Measurements from ENCODE around the gene CTBP1. TPM values are rescaled to one million over a fixed set of nuclear protein-coding genes. Genes with fewer than 3 reads are reported as not detected.
A peak's percentile ranks its signal among the peaks of the same experiment; 100 is the strongest.
"Not testable (repeated sequence)": the region's sequence is repeated elsewhere in the genome, so short reads cannot be mapped to it uniquely, and the experiment has no call there.

The CTBP1 gene
- polyA plus RNA-seq, 4 donors, result 88.6 to 144 (median 132) TPM

DNA sequence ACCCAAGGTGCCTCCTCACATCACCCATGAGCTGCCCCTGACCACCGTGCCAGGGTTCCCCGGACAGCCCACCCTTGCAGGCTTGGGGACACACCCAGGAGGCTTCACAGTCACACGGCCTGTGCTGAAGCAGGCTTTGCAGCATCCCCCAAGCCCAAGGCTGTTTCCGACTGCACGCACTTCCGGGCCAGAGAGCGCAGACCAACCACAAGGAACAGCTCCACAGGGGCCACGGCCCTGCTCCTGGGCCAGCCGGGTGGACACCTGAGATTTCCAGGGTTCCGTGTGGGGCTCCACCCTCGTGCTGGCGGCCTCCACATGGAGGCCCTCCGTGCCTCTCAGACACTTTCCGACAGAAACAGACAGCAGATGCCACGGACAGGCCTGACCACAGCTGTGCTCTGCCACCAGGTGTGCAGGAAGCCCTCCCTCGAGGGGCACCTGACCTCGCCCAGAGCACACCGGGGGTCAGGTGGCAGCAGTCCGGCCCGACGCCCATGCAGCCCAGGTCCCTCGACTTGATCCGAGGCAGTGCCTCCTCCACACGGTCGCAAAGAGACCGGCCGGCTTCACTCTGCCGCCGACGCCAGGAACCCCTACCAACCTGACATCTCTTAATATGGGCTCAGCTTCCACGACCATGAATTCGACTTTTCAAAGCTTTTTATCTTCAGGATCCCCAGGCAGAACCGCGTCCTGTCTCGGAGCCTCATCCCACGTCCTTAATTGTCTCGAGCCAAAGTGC lies 8.0 kb downstream of the CTBP1 start:
- no peaks in the 10 kb centered on the region for H3K27me3 ChIP-seq (ENCODE audit: control insufficient read depth in 3 of 3, insufficient read depth in 3 of 3, low read length in 3 of 3)
- peaks cover 6 to 88% (median 13%) of the 10 kb centered on the region in 3 donors for H3K36me3 ChIP-seq (ENCODE audit: control insufficient read depth in 3 of 3, insufficient read depth in 2 of 3, low read depth in 1 of 3, low read length in 3 of 3)
- H3K4me1 ChIP-seq (ENCODE audit: control insufficient read depth in 3 of 3, insufficient read depth in 2 of 3, low read depth in 1 of 3, low read length in 2 of 3), result peaks cover 11 to 31% (median 16%) of the 10 kb centered on the region in 3 donors
- no peak for FAIRE-seq
- no peaks in the 10 kb centered on the region for H3K9me3 ChIP-seq (ENCODE audit: control insufficient read depth in 2 of 2, insufficient read depth in 1 of 2, low read depth in 1 of 2, low read length in 1 of 2)
- DNase-seq, result no peak
- peak overlapping the region in 1 of 3 donors; percentile 51 for H3K27ac ChIP-seq (ENCODE audit: low read depth in 1 of 3, low read length in 2 of 3)
- H3K4me3 ChIP-seq (ENCODE audit: low read depth in 1 of 3, low read length in 3 of 3), result no peak overlapping the region
- WGBS, 3 donors, result 68 to 83% (median 74%) methylated on average over 37 of the region's 37 CpGs

DNA sequence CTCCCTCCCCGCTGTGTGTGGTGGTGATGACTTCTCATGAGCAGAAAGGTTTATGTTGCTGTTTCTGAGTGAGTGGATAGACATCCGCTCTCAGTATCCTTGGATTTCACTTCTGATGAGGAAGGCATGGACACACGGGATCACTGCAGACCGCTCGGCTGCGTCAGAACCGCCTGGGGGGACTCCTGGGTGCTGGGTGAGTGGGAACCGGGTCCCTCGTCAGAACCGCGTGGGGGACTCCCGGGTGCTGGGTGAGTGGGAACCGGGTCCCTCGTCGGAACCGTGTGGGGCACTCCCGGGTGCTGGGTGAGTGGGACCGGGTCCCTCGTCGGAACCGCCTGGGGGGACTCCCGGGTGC lies 9.0 kb downstream of the CTBP1 start:
- Histone ChIP-seq H3K27ac (ENCODE audit: low read depth in 1 of 3, low read length in 2 of 3) (no peak overlapping the region), H3K9me3 (ENCODE audit: control insufficient read depth in 2 of 2, insufficient read depth in 1 of 2, low read depth in 1 of 2, low read length in 1 of 2) (no peaks in the 10 kb centered on the region), H3K4me1 (ENCODE audit: control insufficient read depth in 3 of 3, insufficient read depth in 2 of 3, low read depth in 1 of 3, low read length in 2 of 3) (peaks cover 10 to 27% (median 16%) of the 10 kb centered on the region in 3 donors), H3K27me3 (ENCODE audit: control insufficient read depth in 3 of 3, insufficient read depth in 3 of 3, low read length in 3 of 3) (no peaks in the 10 kb centered on the region), H3K4me3 (ENCODE audit: low read depth in 1 of 3, low read length in 3 of 3) (no peak overlapping the region), H3K36me3 (ENCODE audit: control insufficient read depth in 3 of 3, insufficient read depth in 2 of 3, low read depth in 1 of 3, low read length in 3 of 3) (peaks cover 9 to 91% (median 13%) of the 10 kb centered on the region in 3 donors)
- WGBS, 3 donors, result 92 to 96% (median 93%) methylated on average over 22 of the region's 22 CpGs
- no peak for FAIRE-seq
- DNase-seq, result no peak

DNA sequence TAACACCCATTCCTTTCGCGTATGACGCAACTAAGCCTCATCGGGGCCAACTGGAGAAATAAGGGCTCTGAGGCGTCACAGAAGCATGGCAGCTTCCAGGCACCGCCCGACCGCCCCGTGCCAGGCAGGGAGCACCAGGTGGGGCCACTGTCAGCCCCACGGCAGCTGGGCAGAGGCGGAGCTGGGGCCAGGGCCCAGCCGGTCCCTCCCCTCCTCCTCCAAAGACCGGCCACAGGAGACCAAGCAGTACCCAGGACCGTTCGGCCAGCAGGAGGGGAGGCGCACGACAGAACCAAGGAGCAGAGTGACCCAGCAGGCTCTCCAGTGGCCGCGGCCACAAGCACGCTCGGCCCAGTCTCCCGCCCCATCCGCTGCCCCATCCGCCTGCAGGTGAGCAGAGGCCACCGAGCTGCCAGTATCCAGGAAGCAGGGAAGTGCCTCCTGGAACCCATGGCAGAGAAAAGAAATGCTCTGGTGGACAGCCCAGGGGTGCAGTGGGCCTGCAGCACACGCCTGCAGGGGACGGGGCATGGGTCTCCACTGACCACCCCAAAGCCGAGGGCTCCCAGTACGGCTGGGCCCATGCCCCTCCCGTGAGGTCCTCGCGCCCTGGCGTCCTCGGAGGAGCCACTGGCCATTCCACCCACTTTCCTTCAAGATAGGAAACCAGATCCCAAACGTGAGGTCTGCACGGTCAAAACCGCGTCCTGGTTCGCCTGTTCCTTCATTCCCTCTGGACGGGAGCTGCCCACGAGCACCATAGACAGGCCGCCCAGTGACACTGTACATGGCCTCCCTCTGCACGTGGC lies 9.6 kb downstream of the CTBP1 start:
- Histone ChIP-seq H3K36me3 (ENCODE audit: control insufficient read depth in 3 of 3, insufficient read depth in 2 of 3, low read depth in 1 of 3, low read length in 3 of 3) (peaks cover 13 to 91% (median 13%) of the 10 kb centered on the region in 3 donors), H3K27ac (ENCODE audit: low read depth in 1 of 3, low read length in 2 of 3) (no peak overlapping the region), H3K9me3 (ENCODE audit: control insufficient read depth in 2 of 2, insufficient read depth in 1 of 2, low read depth in 1 of 2, low read length in 1 of 2) (no peaks in the 10 kb centered on the region), H3K27me3 (ENCODE audit: control insufficient read depth in 3 of 3, insufficient read depth in 3 of 3, low read length in 3 of 3) (no peaks in the 10 kb centered on the region), H3K4me3 (ENCODE audit: low read depth in 1 of 3, low read length in 3 of 3) (no peak overlapping the region), H3K4me1 (ENCODE audit: control insufficient read depth in 3 of 3, insufficient read depth in 2 of 3, low read depth in 1 of 3, low read length in 2 of 3) (peaks cover 10 to 27% (median 16%) of the 10 kb centered on the region in 3 donors)
- 86 to 87% (median 87%) methylated on average over 37 to 43 of the region's 43 CpGs for WGBS, 3 donors
- FAIRE-seq (no peak), DNase-seq (no peak)

DNA sequence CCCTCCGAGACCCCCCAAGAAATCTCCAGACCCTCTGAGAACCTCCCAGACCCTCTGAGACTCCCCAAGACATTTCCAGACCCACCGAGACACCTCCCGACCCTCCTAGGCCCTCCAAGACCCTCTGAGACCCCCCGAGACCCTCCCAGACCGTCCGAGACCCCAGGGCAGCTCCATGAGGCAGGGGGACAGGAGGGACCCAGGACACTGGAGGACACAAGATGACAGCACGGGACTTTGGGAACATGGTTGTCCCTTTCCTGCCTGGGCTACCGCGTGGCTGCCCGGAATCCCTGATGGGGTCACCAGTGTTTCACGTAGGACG lies 10.3 kb downstream of the CTBP1 start:
- no peak for DNase-seq
- WGBS, 3 donors, result 94 to 95% (median 95%) methylated on average over 12 of the region's 12 CpGs
- no peak for FAIRE-seq
- Histone ChIP-seq H3K27me3 (ENCODE audit: control insufficient read depth in 3 of 3, insufficient read depth in 3 of 3, low read length in 3 of 3) (no peaks in the 10 kb centered on the region), H3K4me1 (ENCODE audit: control insufficient read depth in 3 of 3, insufficient read depth in 2 of 3, low read depth in 1 of 3, low read length in 2 of 3) (peaks cover 10 to 24% (median 14%) of the 10 kb centered on the region in 3 donors), H3K4me3 (ENCODE audit: low read depth in 1 of 3, low read length in 3 of 3) (no peak overlapping the region), H3K9me3 (ENCODE audit: control insufficient read depth in 2 of 2, insufficient read depth in 1 of 2, low read depth in 1 of 2, low read length in 1 of 2) (no peaks in the 10 kb centered on the region), H3K27ac (ENCODE audit: low read depth in 1 of 3, low read length in 2 of 3) (no peak overlapping the region), H3K36me3 (ENCODE audit: control insufficient read depth in 3 of 3, insufficient read depth in 2 of 3, low read depth in 1 of 3, low read length in 3 of 3) (peaks cover 13 to 93% (median 13%) of the 10 kb centered on the region in 3 donors)

DNA sequence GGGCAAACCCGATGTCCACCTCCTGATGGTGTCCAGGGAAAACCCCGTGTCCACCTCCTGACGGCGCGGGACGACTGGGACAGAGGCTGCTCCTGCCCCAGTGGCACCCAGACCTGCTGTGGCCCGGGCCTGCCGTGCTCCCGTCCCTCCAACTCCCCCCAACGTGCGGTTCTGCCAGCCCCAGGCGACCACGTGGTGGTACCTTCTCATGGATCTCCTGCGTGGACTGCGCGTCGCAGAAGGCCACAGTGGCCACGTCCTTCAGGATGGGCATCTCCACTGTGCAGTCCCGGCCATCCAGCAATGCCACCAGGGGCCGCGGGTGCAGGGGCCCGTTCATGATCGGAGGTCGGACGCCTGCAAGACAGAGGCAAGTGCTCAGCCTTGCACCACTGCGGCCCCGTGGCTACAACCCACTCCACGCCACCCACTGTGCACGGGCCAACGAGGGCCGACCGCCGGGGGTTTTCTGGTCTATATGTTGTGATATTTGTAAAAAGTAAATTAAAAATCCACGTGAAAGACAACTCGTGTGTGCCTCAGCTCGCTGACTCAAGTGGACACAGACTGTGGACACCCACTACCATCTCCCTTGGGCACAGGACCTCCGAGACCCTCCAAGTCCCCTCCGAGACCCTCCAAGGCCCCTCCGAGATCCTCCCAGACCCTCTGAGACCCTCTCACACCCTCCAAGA lies 10.8 kb downstream of the CTBP1 start:
- no peak for DNase-seq
- FAIRE-seq, result no peak
- WGBS, 3 donors, result 94 to 96% (median 95%) methylated on average over 37 to 39 of the region's 39 CpGs
- Histone ChIP-seq H3K9me3 (ENCODE audit: control insufficient read depth in 2 of 2, insufficient read depth in 1 of 2, low read depth in 1 of 2, low read length in 1 of 2) (no peaks in the 10 kb centered on the region), H3K27me3 (ENCODE audit: control insufficient read depth in 3 of 3, insufficient read depth in 3 of 3, low read length in 3 of 3) (no peaks in the 10 kb centered on the region), H3K27ac (ENCODE audit: low read depth in 1 of 3, low read length in 2 of 3) (no peak overlapping the region), H3K4me3 (ENCODE audit: low read depth in 1 of 3, low read length in 3 of 3) (no peak overlapping the region), H3K4me1 (ENCODE audit: control insufficient read depth in 3 of 3, insufficient read depth in 2 of 3, low read depth in 1 of 3, low read length in 2 of 3) (peaks cover 9 to 19% (median 10%) of the 10 kb centered on the region in 3 donors), H3K36me3 (ENCODE audit: control insufficient read depth in 3 of 3, insufficient read depth in 2 of 3, low read depth in 1 of 3, low read length in 3 of 3) (peaks cover 13 to 93% (median 13%) of the 10 kb centered on the region in 3 donors)

DNA sequence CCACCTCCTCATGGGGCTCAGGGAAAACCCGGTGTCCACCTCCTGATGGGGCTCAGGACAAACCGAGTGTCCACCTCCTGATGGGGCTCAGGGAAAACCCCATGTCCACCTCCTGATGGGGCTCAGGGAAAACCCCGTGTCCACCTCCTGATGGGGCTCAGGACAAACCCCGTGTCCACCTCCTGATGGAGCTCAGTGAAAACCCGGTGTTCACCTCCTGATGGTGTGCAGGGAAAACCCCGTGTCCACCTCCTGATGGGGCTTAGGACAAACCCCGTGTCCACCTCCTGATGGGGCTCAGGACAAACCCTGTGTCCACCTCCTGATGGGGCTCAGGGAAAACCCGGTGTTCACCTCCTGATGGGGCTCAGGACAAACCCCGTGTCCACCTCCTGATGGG lies 11.7 kb downstream of the CTBP1 start:
- H3K27ac ChIP-seq (ENCODE audit: low read depth in 1 of 3, low read length in 2 of 3); H3K27me3 ChIP-seq (ENCODE audit: control insufficient read depth in 3 of 3, insufficient read depth in 3 of 3, low read length in 3 of 3); DNase-seq; FAIRE-seq; H3K9me3 ChIP-seq (ENCODE audit: control insufficient read depth in 2 of 2, insufficient read depth in 1 of 2, low read depth in 1 of 2, low read length in 1 of 2); H3K4me3 ChIP-seq (ENCODE audit: low read depth in 1 of 3, low read length in 3 of 3): not testable (repeated sequence)
- Histone ChIP-seq H3K4me1 (ENCODE audit: control insufficient read depth in 3 of 3, insufficient read depth in 2 of 3, low read depth in 1 of 3, low read length in 2 of 3) (peaks cover 4 to 11% (median 8%) of the 10 kb centered on the region in 3 donors), H3K36me3 (ENCODE audit: control insufficient read depth in 3 of 3, insufficient read depth in 2 of 3, low read depth in 1 of 3, low read length in 3 of 3) (peaks cover 13 to 96% (median 13%) of the 10 kb centered on the region in 3 donors)
- 88 to 93% (median 88%) methylated on average over 9 of the region's 9 CpGs for WGBS, 3 donors

DNA sequence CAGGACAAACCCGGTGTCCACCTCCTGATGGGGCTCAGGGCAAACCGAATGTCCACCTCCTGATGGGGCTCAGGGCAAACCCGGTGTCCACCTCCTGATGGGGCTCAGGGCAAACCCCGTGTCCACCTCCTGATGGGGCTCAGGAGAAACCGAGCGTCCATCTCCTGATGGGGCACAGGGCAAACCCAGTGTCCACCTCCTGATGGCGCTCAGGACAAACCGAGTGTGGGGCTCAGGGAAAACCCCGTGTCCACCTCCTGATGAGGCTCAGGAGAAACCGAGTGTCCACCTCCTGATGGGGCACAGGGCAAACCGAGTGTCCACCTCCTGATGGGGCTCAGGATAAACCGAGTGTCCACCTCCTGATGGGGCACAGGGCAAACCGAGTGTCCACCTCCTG lies 12.1 kb downstream of the CTBP1 start:
- not testable (repeated sequence) for FAIRE-seq; H3K4me3 ChIP-seq (ENCODE audit: low read depth in 1 of 3, low read length in 3 of 3); H3K9me3 ChIP-seq (ENCODE audit: control insufficient read depth in 2 of 2, insufficient read depth in 1 of 2, low read depth in 1 of 2, low read length in 1 of 2); H3K4me1 ChIP-seq (ENCODE audit: control insufficient read depth in 3 of 3, insufficient read depth in 2 of 3, low read depth in 1 of 3, low read length in 2 of 3); DNase-seq; H3K27me3 ChIP-seq (ENCODE audit: control insufficient read depth in 3 of 3, insufficient read depth in 3 of 3, low read length in 3 of 3); H3K27ac ChIP-seq (ENCODE audit: low read depth in 1 of 3, low read length in 2 of 3)
- 90 to 93% (median 93%) methylated on average over 12 to 13 of the region's 13 CpGs for WGBS, 3 donors
- peaks cover 13 to 96% (median 13%) of the 10 kb centered on the region in 3 donors for H3K36me3 ChIP-seq (ENCODE audit: control insufficient read depth in 3 of 3, insufficient read depth in 2 of 3, low read depth in 1 of 3, low read length in 3 of 3)

DNA sequence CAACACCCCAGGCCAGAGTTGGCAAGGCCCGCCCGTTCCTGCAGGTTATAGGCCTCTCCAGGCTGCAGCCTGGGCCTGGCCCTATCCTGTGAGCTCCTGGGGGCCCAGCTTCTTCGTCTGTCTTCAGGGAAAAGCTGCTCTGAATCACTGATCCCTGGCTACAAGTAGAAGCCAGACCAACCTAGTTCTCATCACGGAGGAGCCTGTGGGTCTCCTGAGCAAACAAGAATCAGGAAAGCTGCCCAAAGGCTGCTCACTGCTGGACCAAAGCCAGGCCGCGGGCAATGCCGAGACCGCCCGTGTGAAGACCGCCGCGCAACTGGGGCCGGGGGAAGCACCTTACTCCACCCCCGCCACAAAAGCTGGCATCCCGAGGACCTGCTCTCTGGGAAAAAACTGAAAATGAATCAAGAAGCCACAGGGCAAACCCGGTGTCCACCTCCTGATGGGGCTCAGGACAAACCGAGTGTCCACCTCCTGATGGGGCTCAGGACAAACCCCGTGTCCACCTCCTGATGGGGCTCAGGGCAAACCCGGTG lies 12.8 kb downstream of the CTBP1 start:
- no peaks in the 10 kb centered on the region for H3K27me3 ChIP-seq (ENCODE audit: control insufficient read depth in 3 of 3, insufficient read depth in 3 of 3, low read length in 3 of 3)
- H3K27ac ChIP-seq (ENCODE audit: low read depth in 1 of 3, low read length in 2 of 3), result no peak overlapping the region
- DNase-seq (no peak), FAIRE-seq (no peak)
- H3K4me1 ChIP-seq (ENCODE audit: control insufficient read depth in 3 of 3, insufficient read depth in 2 of 3, low read depth in 1 of 3, low read length in 2 of 3), result peaks cover 0 to under 1% (median 0%) of the 10 kb centered on the region in 3 donors
- H3K4me3 ChIP-seq (ENCODE audit: low read depth in 1 of 3, low read length in 3 of 3), result no peak overlapping the region
- H3K36me3 ChIP-seq (ENCODE audit: control insufficient read depth in 3 of 3, insufficient read depth in 2 of 3, low read depth in 1 of 3, low read length in 3 of 3), result peaks cover 13 to 96% (median 15%) of the 10 kb centered on the region in 3 donors
- WGBS, 3 donors, result 92 to 94% (median 93%) methylated on average over 19 of the region's 19 CpGs
- H3K9me3 ChIP-seq (ENCODE audit: control insufficient read depth in 2 of 2, insufficient read depth in 1 of 2, low read depth in 1 of 2, low read length in 1 of 2), result no peaks in the 10 kb centered on the region

Data from small intestine (tissue), 7 donors.